ENCODE results near the gene UVSSA.

The UVSSA gene

DNA sequence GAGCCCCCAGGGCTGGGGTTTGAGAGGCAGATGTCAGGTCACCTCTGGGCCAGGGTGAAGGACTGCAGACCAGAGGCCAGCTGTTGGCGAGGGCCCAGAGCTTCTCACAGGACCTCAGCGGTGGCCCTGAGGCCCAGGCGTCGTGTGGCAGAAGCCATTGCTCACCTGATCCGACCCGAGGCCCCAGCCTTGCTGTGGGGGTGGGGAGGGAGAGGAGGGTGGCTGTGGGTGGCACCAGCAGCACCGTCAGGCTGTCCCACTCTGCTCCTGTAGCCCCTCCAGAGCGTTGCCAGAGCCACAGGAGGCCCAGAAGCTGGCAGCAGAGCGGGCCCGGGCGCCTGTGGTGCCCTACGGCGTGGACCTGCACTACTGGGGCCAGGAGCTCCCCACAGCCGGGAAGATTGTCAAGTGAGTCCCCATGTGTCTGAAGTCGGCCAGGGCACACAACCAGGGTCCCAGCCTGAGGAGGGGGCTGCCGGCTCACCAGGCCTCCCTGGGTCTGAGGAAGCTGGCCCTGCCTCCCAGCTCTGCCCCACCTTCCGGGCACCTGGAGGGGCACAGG, 28.8 kb downstream of the UVSSA start:
- no peak overlapping the region for H3K27ac Mint-ChIP-seq
- no peak overlapping the region for H3K4me3 Mint-ChIP-seq
- no peak for ATAC-seq (ENCODE audit: low read depth)
- H3K9me3 Mint-ChIP-seq = no peaks in the 10 kb centered on the region
- no peaks in the 10 kb centered on the region for H3K27me3 Mint-ChIP-seq
- no peaks in the 10 kb centered on the region for H3K4me1 Mint-ChIP-seq
- H3K36me3 Mint-ChIP-seq = peaks cover 26% of the 10 kb centered on the region
- no peak for DNase-seq (ENCODE audit: low spot score in 2 of 2)

DNA sequence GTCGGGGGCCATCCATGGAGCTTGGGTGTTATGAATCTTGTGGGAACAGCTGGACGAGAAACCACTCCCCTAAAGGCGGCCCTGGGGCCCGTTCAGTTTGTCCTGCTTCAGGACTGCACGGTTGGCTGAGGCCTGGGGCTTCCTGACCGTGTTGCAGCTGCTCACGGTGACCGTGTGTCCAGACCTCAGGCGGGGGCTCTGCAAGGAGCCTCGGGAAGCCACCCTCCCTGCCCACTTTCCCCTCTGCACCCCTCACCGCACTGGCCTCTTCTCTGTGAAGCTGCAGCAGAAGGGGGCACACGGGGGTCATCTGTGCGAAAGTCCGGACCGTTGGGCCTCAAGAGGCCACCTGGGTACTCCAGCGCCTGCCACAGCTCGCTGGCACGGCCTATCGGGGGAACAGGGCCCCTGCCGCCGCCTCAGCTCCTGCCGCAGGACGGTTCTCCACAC, 29.4 kb downstream of the UVSSA start:
- DNase-seq (ENCODE audit: low spot score in 2 of 2) (no peak), ATAC-seq (ENCODE audit: low read depth) (no peak)
- H3K9me3 Mint-ChIP-seq = no peaks in the 10 kb centered on the region
- H3K4me1 Mint-ChIP-seq = no peaks in the 10 kb centered on the region
- H3K36me3 Mint-ChIP-seq = peaks cover 20% of the 10 kb centered on the region
- H3K4me3 Mint-ChIP-seq = no peak overlapping the region
- H3K27me3 Mint-ChIP-seq = no peaks in the 10 kb centered on the region
- no peak overlapping the region for H3K27ac Mint-ChIP-seq

DNA sequence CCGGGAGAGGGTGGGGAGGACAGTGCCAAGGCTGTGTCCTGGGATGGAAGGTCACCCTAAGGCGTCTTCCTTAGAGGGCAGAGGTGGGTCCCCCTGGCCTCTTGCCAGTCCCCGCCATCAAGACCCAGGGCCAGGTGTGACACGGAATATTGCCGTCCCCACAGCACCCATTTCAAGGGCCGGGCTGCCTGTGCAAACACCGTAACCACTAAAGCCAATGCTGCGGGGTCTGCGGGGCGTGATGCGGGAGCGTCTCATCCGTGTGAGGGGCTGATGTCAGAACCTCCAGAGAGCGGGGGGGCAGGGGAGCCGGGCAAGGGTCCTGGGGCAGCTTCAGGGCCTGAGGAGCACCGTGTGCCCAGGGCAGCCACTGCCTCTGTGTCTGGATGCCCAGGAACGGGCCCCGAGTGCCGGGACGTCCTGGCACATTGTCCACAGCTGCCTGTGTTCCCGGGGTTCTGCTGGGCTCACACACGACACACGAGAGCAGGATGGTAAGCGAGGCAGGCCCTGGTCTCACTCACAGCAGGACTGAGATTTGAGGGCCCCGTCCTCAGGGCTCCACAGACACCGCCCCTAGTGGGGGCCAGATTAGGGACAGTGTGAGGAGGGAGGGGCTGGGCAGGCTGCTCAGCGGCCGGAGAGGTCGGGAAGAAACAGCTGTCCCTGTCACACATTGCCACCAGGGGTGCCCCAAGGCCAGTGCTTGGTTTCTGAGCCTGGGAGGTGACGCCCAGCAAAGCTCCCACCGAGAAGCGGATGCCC, 30.0 kb downstream of the UVSSA start:
- peaks cover 19% of the 10 kb centered on the region for H3K36me3 Mint-ChIP-seq
- no peak overlapping the region for H3K27ac Mint-ChIP-seq
- H3K4me3 Mint-ChIP-seq = no peak overlapping the region
- H3K9me3 Mint-ChIP-seq = no peaks in the 10 kb centered on the region
- no peaks in the 10 kb centered on the region for H3K4me1 Mint-ChIP-seq
- no peak for DNase-seq (ENCODE audit: low spot score in 2 of 2)
- no peaks in the 10 kb centered on the region for H3K27me3 Mint-ChIP-seq
- ATAC-seq (ENCODE audit: low read depth) = no peak

DNA sequence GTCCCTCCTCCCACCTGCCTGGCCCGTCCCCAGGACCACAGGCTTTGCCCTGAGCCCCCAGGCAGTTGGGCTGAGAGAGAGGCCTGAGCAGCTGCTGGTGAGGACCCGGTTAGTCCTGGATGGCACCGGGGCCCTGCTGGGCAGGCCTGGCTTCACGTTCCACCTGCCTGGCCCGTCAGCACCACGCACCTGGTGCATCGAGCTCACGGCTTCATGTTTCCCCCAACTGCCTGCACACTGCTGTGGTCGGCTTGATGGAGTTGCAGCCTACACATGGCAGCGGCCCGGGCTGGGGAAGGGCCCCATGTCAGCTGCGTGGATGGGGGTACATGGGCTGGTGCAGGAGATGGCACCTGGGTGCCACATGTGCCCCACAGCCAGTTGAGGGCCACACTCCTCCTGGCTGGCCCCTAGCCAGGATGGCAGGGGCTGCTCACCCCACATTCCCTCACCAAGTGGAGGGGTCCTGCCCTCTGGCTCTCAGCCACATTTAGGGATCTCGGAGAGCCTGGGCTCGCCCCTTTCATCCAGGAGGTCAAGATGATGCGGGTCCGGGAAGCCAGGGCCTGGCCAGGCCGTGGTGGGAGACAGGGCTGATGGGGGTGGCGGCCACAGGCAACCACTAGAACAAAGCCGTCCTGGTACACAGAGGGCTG, 30.7 kb downstream of the UVSSA start:
- no peak overlapping the region for H3K27ac Mint-ChIP-seq
- ATAC-seq (ENCODE audit: low read depth) (no peak), DNase-seq (ENCODE audit: low spot score in 2 of 2) (no peak)
- no peaks in the 10 kb centered on the region for H3K4me1 Mint-ChIP-seq
- H3K27me3 Mint-ChIP-seq = no peaks in the 10 kb centered on the region
- H3K36me3 Mint-ChIP-seq = peaks cover 13% of the 10 kb centered on the region
- no peaks in the 10 kb centered on the region for H3K9me3 Mint-ChIP-seq
- no peak overlapping the region for H3K4me3 Mint-ChIP-seq

DNA sequence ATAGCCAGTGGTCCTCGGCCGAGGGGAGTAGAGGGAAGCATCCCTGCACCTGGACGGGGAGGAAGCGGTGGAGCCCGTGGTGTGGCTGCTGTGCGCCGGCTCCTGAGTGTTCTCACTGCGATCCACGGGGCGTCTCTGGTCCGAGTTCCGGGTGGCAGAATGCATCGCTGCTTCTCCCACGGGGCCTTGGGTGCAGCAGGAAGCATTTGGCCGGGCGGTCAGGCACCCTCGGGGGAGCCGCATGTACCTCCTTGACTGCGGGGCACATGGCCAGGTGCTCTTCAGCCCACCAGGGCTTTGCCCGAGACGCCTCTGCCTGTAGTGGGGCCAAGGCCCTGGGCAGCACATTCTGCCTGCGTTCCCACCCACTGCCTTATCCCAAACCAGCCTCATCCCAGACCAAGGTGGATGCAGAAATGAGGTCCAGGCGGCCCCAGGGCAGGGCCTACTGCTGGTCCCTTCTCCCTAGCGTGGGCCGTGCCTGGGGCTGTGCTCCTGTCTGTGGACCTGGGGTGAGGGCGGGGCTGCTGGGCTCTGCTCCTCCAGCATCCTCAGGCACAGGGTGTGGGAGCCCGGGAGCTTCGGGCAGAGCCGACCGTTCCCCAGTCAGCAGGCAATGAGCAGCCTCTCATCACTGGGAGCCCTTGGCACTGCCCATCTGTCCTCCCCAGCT, 31.7 kb downstream of the UVSSA start:
- Mint-ChIP-seq H3K36me3 (peaks cover 4% of the 10 kb centered on the region), H3K9me3 (no peaks in the 10 kb centered on the region), H3K27ac (no peak overlapping the region), H3K4me1 (no peaks in the 10 kb centered on the region), H3K27me3 (no peaks in the 10 kb centered on the region), H3K4me3 (no peak overlapping the region)
- ATAC-seq (ENCODE audit: low read depth) = no peak
- no peak for DNase-seq (ENCODE audit: low spot score in 2 of 2)

DNA sequence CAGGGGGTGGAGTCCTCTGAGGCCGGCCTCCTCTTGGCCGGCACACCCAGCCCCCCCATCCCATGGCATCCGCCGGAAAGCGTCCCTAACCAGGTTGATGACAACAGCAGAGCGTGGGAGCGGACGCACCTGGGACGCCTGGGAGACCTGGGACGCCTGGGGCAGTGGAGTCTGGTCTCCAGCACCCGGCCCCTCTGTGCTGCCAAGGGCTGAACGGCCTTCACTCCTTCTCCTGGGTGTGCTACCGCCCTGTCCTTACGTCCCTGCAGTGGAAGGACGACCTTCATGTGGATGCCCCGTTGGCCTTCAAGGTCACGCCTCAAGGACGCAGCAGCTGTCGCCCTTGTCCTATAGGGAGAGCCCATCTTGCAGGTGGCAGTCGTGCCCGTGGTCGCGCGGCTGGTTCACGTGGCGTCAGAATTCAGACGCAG, 32.4 kb downstream of the UVSSA start:
- H3K27me3 Mint-ChIP-seq = no peaks in the 10 kb centered on the region
- H3K4me1 Mint-ChIP-seq = no peaks in the 10 kb centered on the region
- DNase-seq (ENCODE audit: low spot score in 2 of 2) (no peak), ATAC-seq (ENCODE audit: low read depth) (no peak)
- H3K9me3 Mint-ChIP-seq = no peaks in the 10 kb centered on the region
- no peaks in the 10 kb centered on the region for H3K36me3 Mint-ChIP-seq
- H3K4me3 Mint-ChIP-seq = no peak overlapping the region
- H3K27ac Mint-ChIP-seq = no peak overlapping the region

DNA sequence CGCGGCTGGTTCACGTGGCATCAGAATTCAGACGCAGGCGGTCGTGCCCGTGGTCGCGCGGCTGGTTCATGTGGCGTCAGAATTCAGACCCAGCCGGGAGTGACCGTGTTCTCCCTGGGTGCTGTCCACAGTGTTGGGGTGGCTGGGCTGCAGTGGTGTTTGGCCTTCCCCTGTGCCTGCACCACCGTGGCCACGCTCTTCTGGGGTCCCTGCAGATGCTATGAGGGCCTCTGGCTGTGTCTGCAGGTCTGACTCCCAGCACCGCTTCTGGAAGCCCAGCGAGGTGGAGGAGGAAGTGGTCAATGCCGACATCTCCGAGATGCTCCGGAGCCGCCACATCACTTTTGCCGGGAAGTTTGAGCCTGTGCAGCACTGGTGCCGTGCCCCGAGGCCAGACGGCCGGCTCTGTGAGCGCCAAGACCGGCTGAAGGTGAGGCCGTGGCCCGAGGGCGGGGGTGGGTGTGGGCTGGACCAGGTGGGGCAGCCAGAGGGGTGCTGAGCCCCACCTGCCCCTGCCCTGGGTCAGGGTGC, 32.9 kb downstream of the UVSSA start:
- H3K4me3 Mint-ChIP-seq = no peak overlapping the region
- DNase-seq (ENCODE audit: low spot score in 2 of 2) = no peak
- no peaks in the 10 kb centered on the region for H3K4me1 Mint-ChIP-seq
- H3K36me3 Mint-ChIP-seq = no peaks in the 10 kb centered on the region
- H3K9me3 Mint-ChIP-seq = no peaks in the 10 kb centered on the region
- ATAC-seq (ENCODE audit: low read depth) = no peak
- no peak overlapping the region for H3K27ac Mint-ChIP-seq
- no peaks in the 10 kb centered on the region for H3K27me3 Mint-ChIP-seq

DNA sequence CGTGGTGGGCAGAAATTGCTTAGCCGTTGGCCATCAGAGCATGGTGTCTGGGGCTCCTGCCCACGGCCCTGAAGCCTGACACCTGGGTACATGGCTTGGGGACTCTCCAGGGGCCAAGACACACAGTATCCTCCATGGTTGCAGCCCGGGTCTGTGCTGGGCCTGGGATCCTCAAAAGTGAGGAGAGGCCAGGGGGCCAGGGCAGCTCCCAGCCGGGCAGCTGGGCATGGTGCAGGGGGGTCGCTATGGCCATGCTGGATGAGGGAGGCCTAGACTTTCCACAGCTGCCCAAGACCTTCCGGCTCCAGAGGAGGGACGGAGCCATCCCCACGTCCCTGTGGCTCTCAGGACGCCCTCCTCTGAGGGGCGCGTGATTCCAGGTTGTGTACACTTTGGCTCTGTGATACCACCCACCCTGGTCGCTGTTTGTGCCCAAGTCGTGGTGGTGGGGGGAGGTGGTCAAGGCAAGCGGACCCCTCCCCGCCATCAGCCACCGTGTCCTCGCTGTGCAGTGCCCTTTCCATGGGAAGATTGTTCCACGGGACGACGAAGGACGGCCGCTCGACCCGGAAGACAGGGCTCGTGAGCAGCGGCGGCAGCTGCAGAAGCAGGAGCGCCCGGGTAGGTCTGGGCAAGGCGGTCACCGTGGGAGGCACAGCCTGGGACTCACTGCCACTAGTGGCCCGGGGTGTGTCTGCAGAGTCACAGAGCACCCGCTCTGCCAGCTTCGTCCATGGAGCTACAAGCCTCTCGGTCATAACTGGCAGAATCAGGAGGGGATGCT, 33.6 kb downstream of the UVSSA start:
- Mint-ChIP-seq H3K27me3 (no peaks in the 10 kb centered on the region), H3K27ac (no peak overlapping the region), H3K4me1 (no peaks in the 10 kb centered on the region), H3K9me3 (no peaks in the 10 kb centered on the region), H3K36me3 (no peaks in the 10 kb centered on the region), H3K4me3 (no peak overlapping the region)
- DNase-seq (ENCODE audit: low spot score in 2 of 2) (no peak), ATAC-seq (ENCODE audit: low read depth) (no peak)

DNA sequence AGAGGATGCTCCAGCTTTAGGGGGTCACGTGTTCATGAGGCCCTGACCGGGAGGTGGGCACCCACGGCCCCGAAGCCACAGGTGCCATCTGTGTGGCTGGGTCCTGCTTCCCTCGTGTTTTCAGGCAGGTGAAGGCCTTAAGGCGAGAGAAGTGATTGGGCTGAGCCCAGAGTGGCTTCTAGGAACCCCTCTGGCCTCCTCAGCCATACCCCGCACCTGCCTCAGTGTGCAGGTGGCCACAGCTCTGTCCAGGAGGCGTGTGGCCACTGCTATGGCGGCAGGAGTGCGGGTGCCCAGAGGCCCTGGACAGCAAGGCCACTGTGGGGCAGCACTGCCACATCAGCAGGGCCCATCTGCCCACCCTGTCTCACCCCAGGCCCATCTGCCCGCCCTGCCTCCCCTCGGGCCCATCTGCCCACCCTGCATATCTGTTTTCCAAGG, 34.2 kb downstream of the UVSSA start:
- H3K9me3 Mint-ChIP-seq = no peaks in the 10 kb centered on the region
- no peak for DNase-seq (ENCODE audit: low spot score in 2 of 2)
- no peaks in the 10 kb centered on the region for H3K27me3 Mint-ChIP-seq
- no peak overlapping the region for H3K27ac Mint-ChIP-seq
- no peaks in the 10 kb centered on the region for H3K4me1 Mint-ChIP-seq
- H3K4me3 Mint-ChIP-seq = no peak overlapping the region
- peaks cover 3% of the 10 kb centered on the region for H3K36me3 Mint-ChIP-seq
- ATAC-seq (ENCODE audit: low read depth) = no peak

DNA sequence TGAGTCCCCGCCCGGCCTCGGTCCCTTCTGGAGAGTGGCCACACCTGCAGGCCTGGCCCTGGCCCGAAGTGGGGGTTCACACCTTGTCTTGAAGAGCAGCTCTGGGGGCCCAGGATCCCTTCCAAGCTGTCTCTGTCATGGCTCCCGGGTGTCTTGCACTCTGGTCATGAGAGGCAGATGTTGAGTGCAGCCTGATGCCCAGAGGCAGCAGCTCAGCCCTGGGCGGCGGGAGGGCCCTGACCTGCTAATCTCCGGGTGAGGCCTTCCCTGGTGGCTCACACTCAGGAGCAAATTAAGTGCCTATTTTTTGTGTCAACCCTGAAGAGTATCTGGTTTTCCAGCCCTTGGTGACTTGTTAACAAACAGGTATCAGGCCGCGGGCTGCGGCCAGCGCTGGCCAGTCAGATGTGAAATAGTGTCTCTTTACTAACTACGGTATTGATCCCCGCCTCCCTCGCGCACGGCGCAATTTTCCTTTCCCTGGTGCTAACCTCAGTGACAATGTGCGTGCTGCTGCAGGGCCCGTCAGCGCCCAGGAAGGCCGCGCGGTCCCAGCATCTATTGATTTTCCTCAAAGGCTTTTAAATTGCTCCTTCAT, 35.0 kb downstream of the UVSSA start:
- Mint-ChIP-seq H3K9me3 (no peaks in the 10 kb centered on the region), H3K36me3 (peaks cover 9% of the 10 kb centered on the region), H3K27me3 (no peaks in the 10 kb centered on the region), H3K27ac (no peak overlapping the region), H3K4me1 (no peaks in the 10 kb centered on the region), H3K4me3 (no peak overlapping the region)
- DNase-seq (ENCODE audit: low spot score in 2 of 2) (no peak), ATAC-seq (ENCODE audit: low read depth) (no peak)

DNA sequence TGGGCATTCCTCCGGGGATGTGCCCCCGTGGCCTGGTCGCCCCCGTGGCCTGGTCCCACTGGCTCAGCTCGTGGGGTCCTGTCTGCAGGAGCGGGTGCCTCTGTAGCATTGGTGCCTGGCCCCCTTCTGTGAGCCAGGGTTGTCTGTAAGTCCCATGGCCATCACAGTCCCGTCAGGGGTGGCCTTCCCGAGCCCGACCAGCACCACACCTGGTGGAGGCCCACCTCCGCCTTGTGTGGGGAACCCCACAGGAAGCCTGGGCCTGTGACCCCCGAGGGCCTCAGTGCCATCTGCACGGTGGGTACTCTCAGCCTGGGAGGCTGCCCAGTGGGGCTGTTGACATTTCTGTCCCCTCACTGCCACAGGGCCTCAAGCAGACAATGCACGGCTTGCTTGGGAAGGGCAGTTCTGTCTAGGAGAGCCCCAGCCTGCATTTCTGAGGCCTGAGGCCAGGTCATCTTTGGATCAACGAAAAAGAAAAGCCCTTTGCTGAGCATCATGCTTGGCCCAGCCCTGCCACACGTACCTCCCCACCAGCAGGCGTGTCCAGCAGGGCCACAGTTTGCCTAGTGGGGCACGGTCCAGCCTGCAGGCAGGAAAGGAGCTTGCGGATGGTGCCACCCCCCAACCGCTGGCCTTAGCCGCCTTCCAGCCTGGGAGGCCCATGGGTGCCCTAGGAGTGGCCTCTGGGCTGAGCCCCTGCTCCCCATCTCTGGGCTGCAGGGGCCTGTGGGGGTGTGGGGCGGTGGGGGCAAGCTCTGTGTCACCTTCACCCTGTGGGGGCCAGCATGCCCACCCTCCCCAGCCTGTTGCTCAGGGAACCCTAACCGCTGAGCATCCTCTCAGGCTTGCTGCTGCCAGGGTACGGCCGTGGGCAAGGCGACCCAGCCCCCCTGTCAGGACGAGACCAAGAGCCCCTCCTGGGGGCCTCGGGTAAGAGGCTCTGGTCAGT, 36.0 kb downstream of the UVSSA start:
- DNase-seq (ENCODE audit: low spot score in 2 of 2) (no peak), ATAC-seq (ENCODE audit: low read depth) (no peak)
- H3K9me3 Mint-ChIP-seq = peaks cover 2% of the 10 kb centered on the region
- H3K36me3 Mint-ChIP-seq = peaks cover 16% of the 10 kb centered on the region
- H3K4me1 Mint-ChIP-seq = no peaks in the 10 kb centered on the region
- no peaks in the 10 kb centered on the region for H3K27me3 Mint-ChIP-seq
- H3K4me3 Mint-ChIP-seq = no peak overlapping the region
- H3K27ac Mint-ChIP-seq = no peak overlapping the region

DNA sequence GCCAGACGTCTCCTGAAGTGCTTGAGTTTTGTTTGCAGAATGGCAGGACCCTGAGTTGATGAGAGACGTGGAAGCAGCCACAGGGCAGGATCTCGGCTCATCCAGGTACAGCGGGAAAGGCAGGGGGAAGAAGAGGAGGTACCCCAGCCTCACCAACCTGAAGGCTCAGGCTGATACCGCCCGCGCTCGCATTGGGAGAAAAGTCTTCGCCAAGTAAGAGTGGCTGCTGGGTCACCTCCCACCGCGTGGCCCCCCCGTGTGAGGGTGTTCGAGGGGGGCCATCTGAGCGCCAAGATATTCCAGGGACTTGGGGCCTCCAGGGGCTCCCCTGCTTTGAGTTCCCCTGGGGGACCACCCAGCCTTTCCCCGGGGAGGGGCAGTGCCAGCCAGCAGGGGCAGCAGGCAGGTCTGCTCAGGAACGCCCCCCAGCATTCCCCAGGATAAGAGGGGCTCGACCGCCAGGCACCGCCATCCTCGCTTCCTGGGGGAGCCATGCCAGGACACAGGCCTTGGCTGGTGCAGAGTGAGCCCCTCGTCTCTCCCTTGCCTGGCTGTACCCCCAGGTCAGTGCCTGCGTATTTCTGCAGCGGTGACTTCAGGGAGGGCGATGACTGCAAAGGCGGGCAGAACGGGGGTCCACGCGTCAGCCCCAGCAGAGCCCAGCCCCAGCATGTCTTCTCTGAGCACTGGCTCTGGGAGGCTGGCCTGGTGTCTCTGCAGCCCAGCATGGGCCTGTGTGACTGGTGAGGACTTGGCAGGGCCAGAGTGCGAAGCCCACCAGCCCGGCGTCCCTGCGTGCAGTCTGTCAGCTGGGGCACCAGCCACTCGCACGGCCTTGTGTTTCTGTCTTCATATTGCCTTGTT, 37.0 kb downstream of the UVSSA start:
- no peak overlapping the region for H3K4me3 Mint-ChIP-seq
- peaks cover 23% of the 10 kb centered on the region for H3K36me3 Mint-ChIP-seq
- no peak for ATAC-seq (ENCODE audit: low read depth)
- no peaks in the 10 kb centered on the region for H3K27me3 Mint-ChIP-seq
- no peak for DNase-seq (ENCODE audit: low spot score in 2 of 2)
- H3K4me1 Mint-ChIP-seq = no peaks in the 10 kb centered on the region
- peaks cover 8% of the 10 kb centered on the region for H3K9me3 Mint-ChIP-seq
- H3K27ac Mint-ChIP-seq = no peak overlapping the region
